ENCODE measurements around the gene IL20RA. TPM values are rescaled to one million over a fixed set of nuclear protein-coding genes. Genes with fewer than 3 reads are reported as not detected.

The IL20RA gene
- total RNA-seq, 1 donor from 2014 or later, result not detected

Other genes starting within 250 kb of the IL20RA start
- 3.4 and 4.0 TPM in 2 replicates for gene PEX7, start 222.4 kb downstream of the IL20RA start, total RNA-seq
- gene SLC35D3, start 122.7 kb downstream of the IL20RA start, total RNA-seq, result not detected in 2 replicates
- 0.32 and 0.59 TPM in 2 replicates for gene IL22RA2, start 128.7 kb upstream of the IL20RA start, total RNA-seq
- 39.2 and 39.8 TPM in 2 replicates for gene IFNGR1, start 174.4 kb upstream of the IL20RA start, total RNA-seq